HG02943 (cell line): ENCODE results near the gene HTR2C.
"Not testable (repeated sequence)": the region's sequence is repeated elsewhere in the genome, so short reads cannot be mapped to it uniquely, and the experiment has no call there.

ENCODE experiments used
- ATAC-seq: cut with Tn5 transposase; IDR thresholded peaks from one replicate; pipeline ENCODE4 v1.9.1; 2021; ENCODE audit warnings: mild to moderate bottlenecking, low read depth, moderate library complexity; ENCODE audit not compliant: unreplicated experiment

The HTR2C gene

DNA sequence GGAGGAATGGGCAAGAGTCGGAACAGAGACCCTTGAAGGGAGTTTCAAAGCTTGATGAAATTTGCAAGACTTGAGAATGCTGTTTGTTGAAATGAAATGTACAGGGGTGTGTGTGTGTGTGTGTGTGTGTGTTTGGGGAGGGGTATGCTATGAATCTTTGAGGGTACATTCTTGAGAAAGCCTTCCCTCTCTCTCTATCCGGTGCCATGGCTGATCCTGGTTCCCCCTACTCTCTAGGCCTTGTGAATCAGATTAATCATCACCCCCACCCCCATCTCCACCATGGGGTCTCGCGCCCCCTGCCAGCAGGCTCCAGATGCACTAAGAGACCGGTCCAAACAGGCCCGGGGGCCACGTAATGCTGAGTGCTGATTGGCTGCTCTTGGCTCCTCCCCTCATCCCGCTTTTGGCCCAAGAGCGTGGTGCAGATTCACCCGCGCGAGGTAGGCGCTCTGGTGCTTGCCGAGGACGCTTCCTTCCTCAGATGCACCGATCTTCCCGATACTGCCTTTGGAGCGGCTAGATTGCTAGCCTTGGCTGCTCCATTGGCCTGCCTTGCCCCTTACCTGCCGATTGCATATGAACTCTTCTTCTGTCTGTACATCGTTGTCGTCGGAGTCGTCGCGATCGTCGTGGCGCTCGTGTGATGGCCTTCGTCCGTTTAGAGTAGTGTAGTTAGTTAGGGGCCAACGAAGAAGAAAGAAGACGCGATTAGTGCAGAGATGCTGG is at the start of gene HTR2C:
Gene HTR2C (plus strand): TSS at position 441 of the 729 bp plus-strand sequence. CDS start 142,851 bp downstream, outside the sequence.
- no peak for ATAC-seq

DNA sequence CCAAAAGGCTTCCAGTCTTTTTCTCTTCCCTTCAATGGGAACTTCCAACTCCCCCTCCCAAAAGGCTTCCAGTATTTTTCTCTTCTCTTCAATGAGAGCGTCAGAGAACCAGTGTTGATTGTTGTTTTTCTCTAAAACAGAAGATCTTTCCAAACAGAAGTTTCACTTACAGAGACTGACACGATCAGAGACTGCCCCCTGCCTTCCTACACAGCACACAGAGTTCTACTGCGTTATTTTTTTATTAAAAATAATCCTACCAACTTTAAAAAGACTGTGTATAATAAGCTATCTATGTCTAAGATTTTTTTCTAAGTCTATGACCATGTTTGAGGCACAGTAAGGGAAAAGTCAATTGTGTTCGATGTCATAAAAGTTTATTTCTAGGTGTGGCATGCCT is 3.5 kb upstream of the HTR2C start:
- no peak for ATAC-seq

DNA sequence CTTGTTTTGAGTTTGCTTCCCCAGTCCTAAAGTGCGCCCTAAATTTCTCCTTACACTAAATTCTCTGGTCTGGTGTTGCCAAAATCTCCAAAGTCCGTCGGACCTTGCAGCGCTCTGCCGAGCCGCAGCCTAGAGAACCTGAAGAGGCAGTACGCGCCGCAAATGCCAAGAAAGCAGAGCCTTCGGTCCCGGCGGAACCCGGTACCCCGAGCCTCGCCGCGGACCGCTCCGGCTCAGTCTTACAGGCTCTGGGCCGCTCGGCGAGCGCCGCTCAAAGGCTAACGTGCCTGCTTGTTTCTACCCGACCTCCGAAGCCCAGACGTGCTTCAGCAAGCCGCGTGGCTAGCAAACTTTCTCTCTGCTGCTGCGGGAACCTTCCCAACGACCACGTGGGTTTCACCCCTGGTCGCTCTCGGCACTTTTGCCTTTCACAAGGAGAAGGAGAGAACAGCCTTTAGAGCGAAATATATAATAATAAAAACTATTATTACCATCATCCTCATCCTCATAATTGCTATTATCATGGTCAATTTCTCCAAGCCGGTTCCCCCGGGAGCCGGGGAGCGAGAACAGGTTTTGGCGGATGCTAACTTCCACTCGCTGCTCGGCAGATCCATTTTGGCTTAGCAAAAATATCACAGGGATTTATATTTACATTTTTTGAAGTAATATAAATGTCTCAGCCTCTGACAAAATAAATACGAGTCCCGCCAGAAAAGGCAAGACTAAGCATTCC is 2.2 kb upstream of the HTR2C start:
- ATAC-seq, result no peak

DNA sequence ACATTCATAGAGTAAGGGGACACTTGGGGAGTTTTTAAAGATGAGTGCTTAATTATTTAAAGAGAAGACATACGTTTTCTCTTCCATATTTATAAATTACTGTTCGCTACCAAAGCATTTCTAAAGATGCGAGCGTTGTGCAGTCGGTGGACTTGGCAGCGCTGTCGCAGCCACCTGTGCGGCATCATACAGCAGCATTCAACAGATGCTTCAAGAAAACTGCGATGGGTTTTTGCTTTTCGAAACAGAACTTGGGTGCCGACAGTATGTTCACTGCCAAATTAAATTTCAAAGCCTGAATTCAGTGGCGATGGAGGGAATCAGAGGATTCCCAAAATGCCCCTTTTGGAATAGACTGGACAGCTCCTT is 1.6 kb upstream of the HTR2C start:
- ATAC-seq, result no peak

DNA sequence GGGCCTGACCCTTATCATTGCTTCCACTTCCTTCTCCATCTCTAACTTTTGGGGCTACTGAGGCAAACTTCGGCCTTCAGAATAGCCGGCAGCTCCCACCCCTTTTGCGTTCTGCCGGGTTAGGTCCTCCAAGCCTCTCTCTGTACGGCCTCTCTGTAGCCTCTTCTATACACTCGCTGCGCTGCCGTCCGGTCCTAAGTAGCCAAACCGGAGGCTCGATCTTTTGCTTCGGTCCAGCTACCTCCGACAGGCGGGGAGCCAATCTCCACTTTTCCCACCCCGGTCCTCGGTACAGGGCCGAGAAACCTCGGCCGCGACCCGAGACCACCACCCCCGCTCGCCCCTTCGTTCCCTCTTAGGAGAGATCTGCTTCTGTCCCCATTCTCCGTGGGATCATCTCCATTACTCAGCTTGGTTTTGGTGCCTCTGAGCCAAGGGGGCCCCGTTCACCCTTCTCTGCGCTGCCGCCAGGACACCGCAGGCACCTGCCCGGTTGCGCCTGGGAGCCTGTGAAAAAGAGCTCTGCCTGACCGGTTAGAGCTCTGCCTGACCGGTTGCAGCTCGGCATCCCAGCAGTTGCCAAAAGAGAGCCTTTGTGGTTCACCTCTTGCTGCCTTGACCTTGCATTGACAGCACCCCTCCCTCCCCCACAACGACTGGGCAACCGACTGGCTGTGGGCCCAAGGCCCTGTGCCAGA is 1.0 kb upstream of the HTR2C start:
- no peak for ATAC-seq

DNA sequence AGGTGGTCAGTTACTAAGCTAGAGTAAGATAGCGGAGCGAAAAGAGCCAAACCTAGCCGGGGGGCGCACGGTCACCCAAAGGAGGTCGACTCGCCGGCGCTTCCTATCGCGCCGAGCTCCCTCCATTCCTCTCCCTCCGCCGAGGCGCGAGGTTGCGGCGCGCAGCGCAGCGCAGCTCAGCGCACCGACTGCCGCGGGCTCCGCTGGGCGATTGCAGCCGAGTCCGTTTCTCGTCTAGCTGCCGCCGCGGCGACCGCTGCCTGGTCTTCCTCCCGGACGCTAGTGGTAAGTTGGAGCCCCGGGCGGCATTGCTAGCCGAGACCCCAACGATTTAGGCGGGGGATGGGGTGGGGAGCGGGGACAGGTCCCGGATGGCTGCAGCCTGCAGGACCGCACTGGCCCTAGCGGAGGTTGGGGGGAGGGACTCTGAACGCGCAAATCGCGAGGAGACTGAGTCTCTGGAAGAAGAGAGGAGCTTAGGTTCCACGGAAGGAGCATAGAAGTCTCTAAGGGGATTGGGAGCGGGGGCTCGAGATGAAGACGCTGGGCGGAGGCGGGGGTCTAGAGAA is 573 bp downstream of the HTR2C start:
- ATAC-seq, result no peak

DNA sequence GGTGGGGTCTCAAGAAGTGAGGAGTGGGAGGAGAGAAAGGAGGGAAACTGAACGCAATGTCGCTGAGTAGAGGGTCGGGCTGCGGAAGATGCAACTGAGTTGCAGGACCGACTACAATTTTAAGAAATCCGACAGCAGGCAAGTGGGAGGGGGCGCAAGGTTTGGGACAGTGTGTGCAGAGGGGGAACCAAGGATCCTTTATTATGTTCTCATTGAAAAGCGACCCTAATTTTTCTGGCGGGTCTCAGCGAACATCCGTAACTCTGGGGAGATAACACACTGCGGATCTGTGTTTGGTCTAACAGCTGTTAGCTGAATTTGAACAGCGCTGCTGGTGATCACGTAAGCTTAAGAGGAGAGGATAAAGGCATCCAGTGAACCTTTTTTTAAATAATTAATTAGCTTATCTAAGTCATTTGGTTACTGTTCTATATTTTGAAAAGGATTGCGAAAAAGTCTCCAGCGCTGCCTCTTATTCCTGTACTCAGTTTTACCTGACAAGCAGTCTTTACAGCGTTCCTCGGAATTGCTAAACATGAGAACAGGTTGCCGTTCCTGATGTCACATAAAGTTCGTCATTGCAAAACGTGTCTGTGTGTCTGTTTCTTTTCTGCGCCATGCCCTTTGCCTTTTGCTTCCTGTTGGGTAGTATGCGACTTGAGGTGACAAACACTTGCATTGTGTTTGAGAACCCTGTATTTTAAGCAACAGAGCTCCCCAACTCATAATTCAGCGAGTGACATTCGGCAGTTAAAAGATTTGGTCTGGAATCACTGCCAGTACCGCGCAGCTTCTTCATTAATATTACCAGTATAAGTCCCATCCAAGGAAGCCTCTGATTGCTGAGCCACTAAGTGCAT is 1.3 kb downstream of the HTR2C start:
- no peak for ATAC-seq

DNA sequence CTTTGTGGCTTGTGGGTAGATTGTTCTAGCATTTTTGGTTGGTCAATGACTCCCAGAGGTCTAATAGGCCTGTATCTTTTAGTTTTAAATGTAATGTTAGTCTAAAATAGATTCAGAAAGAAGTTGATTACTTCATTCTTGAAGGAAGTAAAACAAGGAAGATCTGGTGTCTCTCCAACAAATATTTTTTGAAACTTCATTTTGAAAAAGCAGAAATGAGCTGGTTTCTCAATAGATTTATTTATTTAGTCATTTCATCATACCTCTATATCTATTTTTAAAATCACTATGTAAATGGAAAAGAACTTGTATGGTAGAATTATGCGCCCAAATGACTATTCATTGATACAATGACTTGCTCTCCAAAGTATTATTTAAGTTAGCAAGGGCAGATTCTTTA is 7.2 kb downstream of the HTR2C start:
- no peak for ATAC-seq

DNA sequence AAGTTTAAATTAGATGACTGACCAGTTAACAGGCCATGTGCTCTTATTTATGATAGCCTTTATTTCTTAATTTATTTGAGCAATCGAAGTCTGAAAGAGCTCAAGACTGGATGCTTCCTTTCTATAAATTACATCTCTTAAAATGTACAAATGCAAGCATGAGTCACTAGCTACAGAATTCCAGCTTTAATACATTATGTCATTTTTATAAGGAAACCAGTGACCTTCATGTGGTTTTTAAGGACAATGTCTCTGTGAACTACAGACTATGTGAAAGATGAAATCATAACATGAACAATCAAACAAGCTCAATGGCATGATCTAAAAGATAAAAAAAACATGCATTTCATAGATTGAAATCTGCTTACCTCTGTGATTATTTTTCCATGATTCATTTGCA is 15.4 kb downstream of the HTR2C start:
- ATAC-seq, result no peak

DNA sequence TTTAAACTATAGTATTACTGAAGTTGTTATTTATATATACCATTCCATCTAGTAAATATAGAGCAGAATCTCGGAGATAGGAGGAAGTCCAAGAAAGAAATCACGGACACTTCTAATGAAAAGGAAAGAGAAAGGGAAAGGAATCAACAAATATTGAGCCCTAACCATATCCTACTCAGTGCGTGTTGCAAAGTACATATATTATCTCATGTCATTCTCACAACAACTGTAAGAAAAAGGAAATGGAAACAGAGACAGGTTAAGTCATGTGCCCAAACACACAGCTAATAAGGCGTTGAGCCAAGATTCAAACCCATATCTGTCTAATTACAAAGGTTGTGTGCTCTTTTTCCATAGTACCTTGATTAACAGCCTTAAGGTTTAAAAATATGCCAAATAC is 16.0 kb downstream of the HTR2C start:
- no peak for ATAC-seq

DNA sequence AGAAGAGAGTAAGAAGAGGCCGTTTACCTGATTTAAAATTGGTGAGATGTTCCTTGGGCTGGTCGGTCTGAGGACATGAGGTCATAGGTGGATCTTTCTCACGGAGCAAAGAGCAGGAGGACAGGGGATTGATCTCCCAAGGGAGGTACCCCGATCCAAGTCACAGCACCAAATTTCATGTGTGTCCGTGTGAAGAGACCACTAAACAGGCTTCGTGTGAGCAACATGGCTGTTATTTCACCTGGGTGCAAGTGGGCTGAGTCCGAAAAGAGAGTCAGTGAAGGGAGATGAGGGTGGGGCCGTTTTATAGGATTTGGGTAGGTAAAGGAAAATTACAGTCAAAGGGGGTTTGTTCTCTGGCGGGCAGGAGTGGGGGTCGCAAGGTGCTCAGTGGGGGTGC is 22.7 kb downstream of the HTR2C start:
- ATAC-seq, result not testable (repeated sequence)

DNA sequence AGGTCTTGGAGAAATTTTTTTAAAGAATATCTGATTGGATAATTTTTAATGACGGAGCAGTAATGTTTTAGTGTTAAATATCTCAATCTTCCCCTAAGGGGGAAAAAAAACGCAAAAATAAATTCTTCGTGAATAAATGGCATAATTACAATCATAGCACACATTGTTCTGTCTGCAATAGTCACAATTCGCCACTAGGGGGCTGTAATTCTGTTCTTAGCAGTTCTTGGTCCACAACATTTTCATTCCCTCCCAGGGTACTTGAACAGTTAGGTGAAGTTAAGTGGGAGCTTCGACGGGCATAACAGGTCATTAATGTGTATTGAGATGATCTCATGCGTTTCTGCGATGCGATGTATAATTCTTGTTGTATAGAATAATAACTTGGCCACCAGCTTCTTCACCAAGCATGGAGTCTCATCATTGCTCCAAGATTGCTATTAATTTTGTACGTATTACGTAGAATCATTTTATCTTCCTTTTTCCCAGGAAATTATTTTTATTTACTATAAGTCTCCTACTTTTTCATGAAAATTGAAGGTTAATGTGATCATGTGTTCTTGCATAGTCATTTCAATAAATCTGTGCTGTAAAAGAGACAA is 27.2 kb downstream of the HTR2C start:
- no peak for ATAC-seq

DNA sequence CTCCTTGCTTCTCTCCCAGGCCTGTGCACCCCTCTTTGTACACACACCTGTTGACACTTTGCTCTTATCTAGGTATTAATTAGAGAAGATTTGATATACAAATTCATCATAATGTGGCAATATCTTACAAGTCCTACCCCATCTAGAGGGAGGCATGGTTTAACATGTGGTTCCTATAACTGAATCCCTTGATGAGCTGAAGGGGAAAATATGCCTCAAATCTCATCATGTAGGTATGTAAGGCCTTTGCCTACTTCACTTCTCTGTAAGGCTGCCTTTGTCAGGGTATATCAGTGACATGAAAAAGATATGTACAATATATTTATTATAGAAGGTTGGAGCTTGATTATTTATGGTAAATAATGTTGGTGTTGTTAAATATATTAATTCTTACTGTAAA is 31.9 kb downstream of the HTR2C start:
- no peak for ATAC-seq

DNA sequence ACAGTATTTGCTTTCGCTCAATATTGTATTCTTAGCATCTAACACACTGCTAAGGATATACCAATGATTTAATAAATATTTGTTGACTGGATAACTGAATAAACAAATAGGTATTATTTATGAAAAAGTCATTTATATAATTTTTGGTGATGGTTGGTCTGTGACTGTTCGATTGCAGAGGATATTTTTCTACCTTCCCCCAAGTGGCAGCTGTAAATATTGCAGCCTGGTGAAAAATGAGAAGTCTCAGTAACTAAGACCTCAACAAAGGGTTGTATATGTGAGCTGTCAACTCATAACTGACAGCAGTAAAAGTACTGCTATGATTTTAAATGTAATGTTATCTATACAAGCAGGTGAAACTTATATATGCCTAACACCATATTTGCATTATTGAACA is 36.0 kb downstream of the HTR2C start:
- ATAC-seq, result peak; percentile 65

DNA sequence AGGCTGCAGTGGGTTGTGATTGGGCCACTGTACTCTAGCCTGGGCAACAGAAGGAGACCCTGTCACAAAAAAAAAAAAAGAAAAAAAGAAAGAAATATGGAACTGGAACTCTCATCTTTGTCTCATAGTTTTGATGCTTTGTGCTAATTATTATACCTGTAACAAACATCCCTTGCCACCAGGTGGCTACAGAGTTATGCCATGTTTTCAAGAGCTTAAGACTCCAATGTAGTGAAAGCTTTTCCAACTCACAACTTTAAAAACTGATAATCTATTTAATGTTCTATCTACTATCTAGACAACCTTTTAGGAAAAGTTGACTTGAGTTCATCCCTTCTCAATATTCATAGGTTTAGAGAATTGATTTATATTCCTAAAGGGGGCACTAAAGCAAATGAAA is 42.4 kb downstream of the HTR2C start:
- ATAC-seq, result no peak

DNA sequence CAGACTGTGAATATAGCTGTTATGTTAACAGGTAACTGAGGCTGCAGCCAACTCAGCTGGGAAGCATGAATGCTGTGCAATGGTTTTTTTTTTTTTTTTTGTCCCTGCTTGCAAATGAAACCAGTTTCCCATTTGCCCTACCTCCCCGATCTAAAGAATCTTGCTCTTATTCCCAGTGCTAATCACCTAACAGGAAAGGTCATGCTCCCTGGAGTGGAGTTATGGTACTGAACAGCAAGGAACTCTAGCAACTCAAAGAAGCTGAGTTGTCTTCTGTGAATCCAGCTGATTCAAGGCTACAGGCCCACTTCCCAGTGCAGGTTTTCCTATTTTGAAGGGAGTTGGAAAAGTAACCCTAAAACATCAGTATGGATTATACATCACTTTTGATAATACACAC is 52.1 kb downstream of the HTR2C start:
- ATAC-seq, result no peak

DNA sequence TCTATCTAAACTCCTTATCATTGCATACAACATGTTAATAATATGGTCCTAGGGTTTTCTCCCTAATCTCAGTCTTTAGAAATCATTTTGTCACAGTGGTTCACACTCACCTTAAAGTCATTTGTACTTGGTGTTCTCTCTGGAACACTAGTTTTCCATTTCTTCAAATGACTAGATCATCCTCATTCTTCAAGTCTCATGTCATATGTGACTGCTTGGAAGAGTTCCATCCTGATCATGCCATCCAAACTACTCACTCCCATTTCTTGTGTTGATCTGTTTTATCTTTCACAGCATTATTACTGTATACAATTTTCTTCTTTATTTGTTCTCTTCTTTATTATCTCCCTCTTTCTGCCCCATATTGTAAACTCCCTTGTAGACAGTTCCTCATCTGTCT is 66.5 kb downstream of the HTR2C start:
- no peak for ATAC-seq

DNA sequence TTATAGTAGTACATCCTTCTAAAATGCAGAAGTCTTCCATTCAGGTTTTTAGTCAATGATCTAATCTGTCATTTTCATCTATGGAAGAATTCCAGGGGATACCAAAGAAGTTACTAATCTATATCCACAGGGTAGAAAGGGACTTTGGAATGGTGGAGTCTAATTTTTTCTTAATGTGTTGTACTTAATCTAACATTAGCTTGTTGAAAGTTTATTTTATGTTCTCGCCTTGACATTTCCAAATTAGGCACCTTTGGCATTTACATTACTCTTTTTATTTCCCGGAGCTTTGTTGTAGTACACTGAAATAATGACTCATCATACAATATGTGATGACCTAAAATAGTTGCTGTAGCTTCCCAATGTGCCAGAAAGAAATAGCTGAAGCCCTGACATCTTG is 91.5 kb downstream of the HTR2C start:
- ATAC-seq, result no peak

DNA sequence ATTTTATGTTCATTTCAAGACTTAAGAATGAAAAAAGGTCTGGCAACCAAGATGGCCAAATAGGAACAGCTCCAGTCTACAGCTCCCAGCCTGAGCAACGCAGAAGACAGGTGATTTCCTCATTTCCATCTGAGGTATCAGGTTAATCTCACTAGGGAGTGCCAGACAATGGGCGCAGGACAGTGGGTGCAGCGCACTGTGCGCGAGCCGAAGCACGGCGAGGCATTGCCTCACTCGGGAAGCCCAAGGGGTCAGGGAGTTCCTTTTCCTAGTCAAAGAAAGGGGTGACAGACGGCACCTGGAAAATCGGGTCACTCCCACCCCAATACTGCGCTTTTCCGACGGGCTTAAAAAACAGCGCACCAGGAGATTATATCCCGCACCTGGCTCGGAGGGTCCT is 116.6 kb downstream of the HTR2C start:
- ATAC-seq, result not testable (repeated sequence)

DNA sequence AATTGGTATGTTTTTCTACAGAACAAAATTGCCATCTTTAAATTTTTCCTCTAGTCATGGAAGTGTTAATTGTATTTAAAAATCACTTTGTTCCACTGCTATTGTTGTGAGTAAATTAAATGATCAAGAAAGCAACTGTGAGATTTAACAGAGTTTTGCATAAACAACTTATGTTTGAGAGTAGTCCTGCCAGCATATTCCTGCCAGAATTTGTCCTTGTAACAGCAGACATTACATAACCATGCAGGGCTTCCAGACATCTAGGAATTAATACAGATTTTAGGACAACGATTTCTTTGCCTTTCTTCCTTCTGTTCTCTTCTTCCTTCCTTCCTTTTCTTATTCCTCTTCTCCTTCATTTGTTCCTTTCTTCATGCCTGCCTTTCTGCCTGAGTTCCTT is 125.5 kb downstream of the HTR2C start:
- ATAC-seq, result no peak
